ENCODE measurements around the gene AMN1. TPM values are rescaled to one million over a fixed set of nuclear protein-coding genes. Genes with fewer than 3 reads are reported as not detected.

Gene AMN1
- total RNA-seq, 1 experiment from 2014 or later, result 9.6 TPM

DNA sequence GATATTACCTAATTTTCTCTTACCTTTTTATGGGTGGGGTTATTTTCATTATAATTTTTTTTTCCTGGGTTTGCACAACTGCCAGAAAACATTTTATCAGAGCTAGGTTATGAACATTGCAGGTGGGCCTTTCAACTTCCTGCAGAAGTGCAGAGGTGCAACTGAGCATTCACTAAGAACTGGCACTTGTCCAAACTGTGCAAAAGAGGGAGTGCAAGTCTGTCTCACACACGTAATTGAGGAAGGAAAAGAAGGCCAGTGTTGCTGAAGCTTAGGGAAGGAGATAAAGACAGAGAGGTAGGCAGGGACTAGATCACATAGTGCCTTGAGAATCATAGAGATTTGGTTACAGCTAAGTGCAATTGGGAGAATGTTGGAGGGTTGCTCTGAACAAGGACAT lies 14.1 kb upstream of the AMN1 start:
- Histone ChIP-seq H2BK20ac (ENCODE audit: low read depth, low read length, poor library complexity, severe bottlenecking) (no peak overlapping the region), H2BK5ac (ENCODE audit: insufficient read length, low read length) (no peak overlapping the region), H3K9ac (ENCODE audit: extremely low read depth, insufficient read length, low read length) (no peak overlapping the region), H3K4me2 (ENCODE audit: insufficient read depth, insufficient read length, low read length) (no peak overlapping the region), H4K20me1 (ENCODE audit: control insufficient read depth, insufficient read depth, insufficient read length) (no peaks in the 10 kb centered on the region), H3K23ac (ENCODE audit: insufficient read length, low read depth, low read length) (no peak overlapping the region), H3K56ac (ENCODE audit: insufficient read length, low read depth, low read length) (no peak overlapping the region), H3T11ph (ENCODE audit: low read length) (no peak overlapping the region), H3K79me1 (ENCODE audit: insufficient read depth, low read depth, low read length, poor library complexity, severe bottlenecking) (no peaks in the 10 kb centered on the region), H3K79me2 (ENCODE audit: insufficient read depth, low read length) (no peaks in the 10 kb centered on the region), H3K4ac (ENCODE audit: low read depth, low read length) (no peak overlapping the region), H2BK120ac (ENCODE audit: low read depth, low read length, poor library complexity, severe bottlenecking) (no peak overlapping the region), H3K23me2 (ENCODE audit: insufficient read length, low read depth, low read length, poor library complexity, severe bottlenecking) (no peaks in the 10 kb centered on the region), H2AK5ac (ENCODE audit: insufficient read length, low read length) (no peak overlapping the region), H2AFZ (ENCODE audit: low read length) (no peak overlapping the region), H3K4me1 (ENCODE audit: insufficient read depth, low read length) (peaks cover 2% of the 10 kb centered on the region; the same call in 1 of the 2 replicates), H3K14ac (ENCODE audit: insufficient read depth, low read length) (no peak overlapping the region), H4K8ac (replicated peaks; ENCODE audit: insufficient read length, low read depth, low read length) (no peak overlapping the region), H3K27ac (ENCODE audit: insufficient read length, low read depth, low read length) (no peak overlapping the region), H2BK15ac (ENCODE audit: low read depth, low read length) (no peak overlapping the region), H3K27me3 (ENCODE audit: insufficient read depth, low read length) (no peaks in the 10 kb centered on the region), H4K91ac (ENCODE audit: insufficient read length, low read depth, low read length) (no peak overlapping the region), H3K9me3 (ENCODE audit: control insufficient read depth, low read depth, low read length) (no peaks in the 10 kb centered on the region), H2BK12ac (ENCODE audit: insufficient read length, low read depth, low read length) (no peak overlapping the region), H4K5ac (ENCODE audit: insufficient read length, low read depth, low read length) (no peak overlapping the region), H3K18ac (ENCODE audit: insufficient read length, low read depth, low read length) (no peak overlapping the region)
- DNase-seq, result no peak
- no peak overlapping the region for H3K4me3 Mint-ChIP-seq
- no peak overlapping the region for H3K27ac Mint-ChIP-seq
- no peak for TF ChIP-seq CTCF (conservative IDR thresholded peaks at IDR 0.05)
- no peaks in the 10 kb centered on the region; a peak in 2 of 7 replicates for H3K36me3 Mint-ChIP-seq (ENCODE audit: insufficient read depth in 1 of 3, low read depth in 3 of 3)
- no CpG with 5 or more reads among the region's 1 CpG for whole genome bisulfite sequencing (ENCODE audit: extremely low coverage, insufficient read length, low lambda C conversion rate)
- H3K27me3 Mint-ChIP-seq (ENCODE audit: low read depth), result peaks cover 2% of the 10 kb centered on the region; the same call in 1 of the 2 replicates
- H3K4me1 Mint-ChIP-seq, result 0 out of 4 replicates have a peak, but pooled peaks cover 0 to 1% of the 10 kb centered on the region in 2 experiments
- H3K9me3 Mint-ChIP-seq, result peaks cover 0 to 1% of the 10 kb centered on the region in 2 experiments; a peak in 1 of 5 replicates

Measured in H9 (cell line).